ENCODE measurements around the gene IDUA.

DNA sequence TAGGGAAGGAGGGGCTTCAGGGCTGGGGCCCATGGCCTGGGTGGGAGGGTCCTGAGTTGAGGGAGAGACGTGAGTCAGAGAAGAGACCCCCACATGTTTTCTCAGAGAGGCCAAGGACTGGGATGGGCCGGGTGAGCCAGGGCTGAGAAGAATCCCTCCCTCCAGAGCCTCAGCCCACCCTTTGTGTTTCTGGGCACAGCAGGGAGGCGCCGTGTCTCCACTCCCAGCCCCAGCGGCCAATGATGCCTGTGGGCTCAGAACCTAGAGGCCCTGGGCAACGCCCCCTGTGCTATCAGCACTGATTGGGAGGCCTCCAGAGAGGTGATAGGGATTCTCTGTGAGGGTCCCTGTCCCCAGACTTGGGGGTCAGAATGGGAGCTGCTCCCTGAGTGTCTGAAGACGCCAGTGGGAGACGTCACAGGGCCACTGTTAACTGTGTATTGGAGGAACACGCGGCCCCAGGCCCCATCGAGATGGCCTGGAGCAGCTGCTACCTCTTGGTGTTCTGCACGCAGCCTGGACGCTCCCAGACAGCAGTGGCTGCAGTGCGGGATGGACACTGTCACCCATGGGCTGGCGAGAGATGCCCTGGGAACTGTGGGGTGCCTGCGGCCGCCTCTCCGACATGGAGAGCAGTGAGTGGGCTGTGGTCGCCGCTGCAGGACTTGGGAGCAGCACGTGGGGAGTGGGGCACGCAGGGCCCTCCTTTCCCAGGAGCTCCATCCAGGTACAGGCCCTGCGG lies 33.1 kb downstream of the IDUA start:
- no peak for TF ChIP-seq POLR2A (IDR thresholded peaks at IDR 0.05)
- TF ChIP-seq, protein P1, sequence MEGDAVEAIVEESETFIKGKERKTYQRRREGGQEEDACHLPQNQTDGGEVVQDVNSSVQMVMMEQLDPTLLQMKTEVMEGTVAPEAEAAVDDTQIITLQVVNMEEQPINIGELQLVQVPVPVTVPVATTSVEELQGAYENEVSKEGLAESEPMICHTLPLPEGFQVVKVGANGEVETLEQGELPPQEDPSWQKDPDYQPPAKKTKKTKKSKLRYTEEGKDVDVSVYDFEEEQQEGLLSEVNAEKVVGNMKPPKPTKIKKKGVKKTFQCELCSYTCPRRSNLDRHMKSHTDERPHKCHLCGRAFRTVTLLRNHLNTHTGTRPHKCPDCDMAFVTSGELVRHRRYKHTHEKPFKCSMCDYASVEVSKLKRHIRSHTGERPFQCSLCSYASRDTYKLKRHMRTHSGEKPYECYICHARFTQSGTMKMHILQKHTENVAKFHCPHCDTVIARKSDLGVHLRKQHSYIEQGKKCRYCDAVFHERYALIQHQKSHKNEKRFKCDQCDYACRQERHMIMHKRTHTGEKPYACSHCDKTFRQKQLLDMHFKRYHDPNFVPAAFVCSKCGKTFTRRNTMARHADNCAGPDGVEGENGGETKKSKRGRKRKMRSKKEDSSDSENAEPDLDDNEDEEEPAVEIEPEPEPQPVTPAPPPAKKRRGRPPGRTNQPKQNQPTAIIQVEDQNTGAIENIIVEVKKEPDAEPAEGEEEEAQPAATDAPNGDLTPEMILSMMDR (IDR thresholded peaks at IDR 0.05) = no peak
